ENCODE measurements around the gene FSIP1.

- TF ChIP-seq SPI1 (IDR thresholded peaks at IDR 0.05; ENCODE audit: low read depth, low read length) (no peak), TAF1 (IDR thresholded peaks at IDR 0.05; ENCODE audit: low read depth, low read length) (no peak), POLR2A (IDR thresholded peaks at IDR 0.05; ENCODE audit: low read depth, low read length) (no peak), POLR2AphosphoS5 (IDR thresholded peaks at IDR 0.05; ENCODE audit: low read depth, low read length) (no peak)
Observed at GRCh38 chr15:39770748-39771689, 11.6 kb downstream of the FSIP1 start.
